OCI-LY1 (cell line): ENCODE results near the gene KREMEN1.

Experiments
- EZH2 ChIP-seq: fragments of 200-600 bp; sonication (generic), shearing (Covaris generic); IDR thresholded peaks from 2 replicates; pipeline ENCODE4 v1.8.0; 2017; ENCODE audit warnings: borderline replicate concordance, mixed run types, mild to moderate bottlenecking, antibody characterized with exemption, low read length, moderate library complexity, mixed read lengths
- TF ChIP-seq, protein P1 (sequence below): fragments of 200-600 bp; sonication (generic), shearing (Covaris generic); IDR thresholded peaks from 2 replicates; pipeline ENCODE4 v1.5.1; 2017; ENCODE audit warnings: mild to moderate bottlenecking, antibody characterized with exemption, low read length, moderate library complexity, mixed read lengths

DNA sequence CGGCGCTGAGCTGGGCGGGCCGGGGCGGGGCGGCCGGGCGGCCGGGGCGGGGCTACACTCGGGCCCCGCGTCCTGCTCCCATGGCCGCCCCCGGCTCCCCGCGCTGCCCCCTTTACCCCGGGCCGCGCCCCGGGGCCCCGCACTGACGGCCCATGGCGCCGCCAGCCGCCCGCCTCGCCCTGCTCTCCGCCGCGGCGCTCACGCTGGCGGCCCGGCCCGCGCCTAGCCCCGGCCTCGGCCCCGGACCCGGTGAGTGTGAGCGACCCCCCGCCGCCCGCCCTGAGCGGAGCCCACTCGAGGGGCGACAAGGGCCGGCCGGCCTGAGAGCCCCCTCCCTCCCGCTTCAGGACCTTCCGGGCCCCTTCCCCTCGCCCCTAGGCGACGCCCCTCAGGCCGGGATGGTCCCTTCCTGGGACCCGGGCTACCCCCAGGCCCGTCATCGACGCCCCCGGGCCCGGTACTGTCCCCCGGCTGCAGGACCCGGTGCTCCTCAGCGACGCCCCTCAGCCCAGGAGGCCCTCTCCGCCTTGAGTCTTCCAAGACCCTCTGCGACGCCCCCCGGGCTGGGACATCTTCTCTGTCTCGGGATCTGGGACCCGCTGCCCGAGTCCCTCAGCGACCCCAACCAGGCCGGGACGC, at the start of gene KREMEN1:
- no peak for TF ChIP-seq EZH2
- TF ChIP-seq, protein P1, sequence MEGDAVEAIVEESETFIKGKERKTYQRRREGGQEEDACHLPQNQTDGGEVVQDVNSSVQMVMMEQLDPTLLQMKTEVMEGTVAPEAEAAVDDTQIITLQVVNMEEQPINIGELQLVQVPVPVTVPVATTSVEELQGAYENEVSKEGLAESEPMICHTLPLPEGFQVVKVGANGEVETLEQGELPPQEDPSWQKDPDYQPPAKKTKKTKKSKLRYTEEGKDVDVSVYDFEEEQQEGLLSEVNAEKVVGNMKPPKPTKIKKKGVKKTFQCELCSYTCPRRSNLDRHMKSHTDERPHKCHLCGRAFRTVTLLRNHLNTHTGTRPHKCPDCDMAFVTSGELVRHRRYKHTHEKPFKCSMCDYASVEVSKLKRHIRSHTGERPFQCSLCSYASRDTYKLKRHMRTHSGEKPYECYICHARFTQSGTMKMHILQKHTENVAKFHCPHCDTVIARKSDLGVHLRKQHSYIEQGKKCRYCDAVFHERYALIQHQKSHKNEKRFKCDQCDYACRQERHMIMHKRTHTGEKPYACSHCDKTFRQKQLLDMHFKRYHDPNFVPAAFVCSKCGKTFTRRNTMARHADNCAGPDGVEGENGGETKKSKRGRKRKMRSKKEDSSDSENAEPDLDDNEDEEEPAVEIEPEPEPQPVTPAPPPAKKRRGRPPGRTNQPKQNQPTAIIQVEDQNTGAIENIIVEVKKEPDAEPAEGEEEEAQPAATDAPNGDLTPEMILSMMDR, result no peak
